Occipital lobe (tissue), 2 donors: ENCODE results near the gene WNT9B. TPM values are rescaled to one million over a fixed set of nuclear protein-coding genes. Genes with fewer than 3 reads are reported as not detected.

ENCODE experiments used
- small RNA-seq: library from RNA; depleted of rRNA; stranded (forward); fragments of <200 nt; gene quantifications from one replicate; pipeline ENCODE3, GENCODE V24; 2014
- total RNA-seq: library from RNA; depleted of rRNA; stranded (reverse); fragments of >200 nt; gene quantifications from one replicate; pipeline ENCODE4 v1.2.3, GENCODE V29; 2014

Gene WNT9B
- total RNA-seq, 1 donor from 2014 or later: not detected

Small RNA genes within 50 kb of the gene (small RNA-seq; reads per million reads assigned to genes)
- gene RNU6ATAC3P: not detected

Other genes starting within 250 kb of the WNT9B start
- gene WNT3, start 32.9 kb upstream of the WNT9B start, total RNA-seq: 5.1 TPM
- 40.7 TPM for gene GOSR2, start 71.6 kb downstream of the WNT9B start, total RNA-seq
- gene RPRML, start 127.7 kb downstream of the WNT9B start, total RNA-seq: 16.1 TPM